Activated CD8-positive, alpha-beta T cell treated with anti-CD3 and anti-CD28 coated beads for 36 hours (primary cell): ENCODE results near the gene ACTN4. TPM values are rescaled to one million over a fixed set of nuclear protein-coding genes. Genes with fewer than 3 reads are reported as not detected.

ENCODE experiments used
- ATAC-seq: fragments of 200-7000 bp; cut with Tn5 transposase; one replicate; pipeline ENCODE4 v1.10.0; 2021; ENCODE audit warnings: mild to moderate bottlenecking, moderate library complexity
- CTCF ChIA-PET: fragments of 350-600 bp; sonication (Branson Sonifier 250); formaldehyde crosslinking; loops from one replicate; lab custom pipeline; 2021; ENCODE audit warnings: antibody characterized with exemption; lab: Charles Lee
- POLR2A ChIA-PET: fragments of 350-600 bp; sonication (Branson Sonifier 250); formaldehyde crosslinking; loops from one replicate; lab custom pipeline; 2021; ENCODE audit warnings: antibody characterized with exemption; lab: Charles Lee
- DNase-seq: peaks from one replicate; pipeline ENCODE4 v3.0.0-alpha.2; 2020
- H3K27ac Mint-ChIP-seq: one replicate; pipeline ENCODE4 v1.8.0; 2021; ENCODE audit warnings: mild to moderate bottlenecking, mixed read lengths
- H3K27me3 Mint-ChIP-seq: one replicate; pipeline ENCODE4 v1.8.0; 2021; ENCODE audit warnings: mixed read lengths
- H3K36me3 Mint-ChIP-seq: one replicate; pipeline ENCODE4 v1.8.0; 2021; ENCODE audit warnings: low read depth, mixed read lengths
- H3K4me1 Mint-ChIP-seq: one replicate; pipeline ENCODE4 v1.8.0; 2021; ENCODE audit warnings: low read depth, mixed read lengths
- H3K4me3 Mint-ChIP-seq: one replicate; pipeline ENCODE4 v1.8.0; 2021; ENCODE audit warnings: mild to moderate bottlenecking, moderate library complexity, mixed read lengths
- H3K9me3 Mint-ChIP-seq: one replicate; pipeline ENCODE4 v1.8.0; 2021; ENCODE audit warnings: mixed read lengths
- intact Hi-C: fragments of 100-400 bp; cut with micrococcal nuclease; formaldehyde crosslinking; loops from one replicate; pipeline ENCODE4 v1.10.0; 2022
- total RNA-seq, 2 experiments: library from RNA; stranded (reverse); gene quantifications; one replicate each; pipeline ENCODE4 v1.2.3, GENCODE V29; 2021
- TF ChIP-seq, protein P1 (sequence below): fragments of 200-600 bp; IDR thresholded peaks from one replicate; pipeline ENCODE4 v1.8.0; 2022; ENCODE audit warnings: antibody characterized with exemption, mild to moderate bottlenecking

ACTN4 gene
- total RNA-seq, 2 experiments from 2014 or later, result 183 to 189 TPM

DNA sequence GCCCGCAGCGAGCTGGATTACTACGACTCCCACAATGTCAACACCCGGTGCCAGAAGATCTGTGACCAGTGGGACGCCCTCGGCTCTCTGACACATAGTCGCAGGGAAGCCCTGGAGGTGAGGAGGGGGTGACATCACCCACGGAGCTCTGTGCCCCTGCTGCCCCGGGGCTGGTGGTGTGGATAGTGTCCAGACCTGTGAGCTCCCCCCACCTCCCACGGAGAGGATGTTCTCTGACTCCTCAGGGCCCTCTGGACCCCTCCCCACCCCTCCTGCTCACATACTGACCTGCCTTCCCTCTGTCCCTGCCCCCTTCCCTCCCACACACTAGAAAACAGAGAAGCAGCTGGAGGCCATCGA, 76.1 kb downstream of the ACTN4 start:
- H3K4me1 Mint-ChIP-seq, result peaks cover 9% of the 10 kb centered on the region
- H3K27ac Mint-ChIP-seq, result no peak overlapping the region
- H3K4me3 Mint-ChIP-seq, result no peak overlapping the region
- H3K27me3 Mint-ChIP-seq, result no peaks in the 10 kb centered on the region
- H3K9me3 Mint-ChIP-seq, result no peaks in the 10 kb centered on the region
- peaks cover 18% of the 10 kb centered on the region for H3K36me3 Mint-ChIP-seq
- ChIA-PET POLR2A (interaction anchor here (0.7 kb wide), 1 partner anchor 146 kb away, joined by 3 read pairs; no protein-coding TSS in a partner anchor), CTCF (interaction anchor here (0.8 to 1.3 kb wide), 2 partner anchors 89 to 207 kb away, joined by 3 to 4 read pairs; partner anchors contain the start of genes MRPS12 and SARS2)
- intact Hi-C loops, result no loop called here
- ATAC-seq, result no peak
- no peak for DNase-seq
- TF ChIP-seq, protein P1, sequence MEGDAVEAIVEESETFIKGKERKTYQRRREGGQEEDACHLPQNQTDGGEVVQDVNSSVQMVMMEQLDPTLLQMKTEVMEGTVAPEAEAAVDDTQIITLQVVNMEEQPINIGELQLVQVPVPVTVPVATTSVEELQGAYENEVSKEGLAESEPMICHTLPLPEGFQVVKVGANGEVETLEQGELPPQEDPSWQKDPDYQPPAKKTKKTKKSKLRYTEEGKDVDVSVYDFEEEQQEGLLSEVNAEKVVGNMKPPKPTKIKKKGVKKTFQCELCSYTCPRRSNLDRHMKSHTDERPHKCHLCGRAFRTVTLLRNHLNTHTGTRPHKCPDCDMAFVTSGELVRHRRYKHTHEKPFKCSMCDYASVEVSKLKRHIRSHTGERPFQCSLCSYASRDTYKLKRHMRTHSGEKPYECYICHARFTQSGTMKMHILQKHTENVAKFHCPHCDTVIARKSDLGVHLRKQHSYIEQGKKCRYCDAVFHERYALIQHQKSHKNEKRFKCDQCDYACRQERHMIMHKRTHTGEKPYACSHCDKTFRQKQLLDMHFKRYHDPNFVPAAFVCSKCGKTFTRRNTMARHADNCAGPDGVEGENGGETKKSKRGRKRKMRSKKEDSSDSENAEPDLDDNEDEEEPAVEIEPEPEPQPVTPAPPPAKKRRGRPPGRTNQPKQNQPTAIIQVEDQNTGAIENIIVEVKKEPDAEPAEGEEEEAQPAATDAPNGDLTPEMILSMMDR, result no peak

DNA sequence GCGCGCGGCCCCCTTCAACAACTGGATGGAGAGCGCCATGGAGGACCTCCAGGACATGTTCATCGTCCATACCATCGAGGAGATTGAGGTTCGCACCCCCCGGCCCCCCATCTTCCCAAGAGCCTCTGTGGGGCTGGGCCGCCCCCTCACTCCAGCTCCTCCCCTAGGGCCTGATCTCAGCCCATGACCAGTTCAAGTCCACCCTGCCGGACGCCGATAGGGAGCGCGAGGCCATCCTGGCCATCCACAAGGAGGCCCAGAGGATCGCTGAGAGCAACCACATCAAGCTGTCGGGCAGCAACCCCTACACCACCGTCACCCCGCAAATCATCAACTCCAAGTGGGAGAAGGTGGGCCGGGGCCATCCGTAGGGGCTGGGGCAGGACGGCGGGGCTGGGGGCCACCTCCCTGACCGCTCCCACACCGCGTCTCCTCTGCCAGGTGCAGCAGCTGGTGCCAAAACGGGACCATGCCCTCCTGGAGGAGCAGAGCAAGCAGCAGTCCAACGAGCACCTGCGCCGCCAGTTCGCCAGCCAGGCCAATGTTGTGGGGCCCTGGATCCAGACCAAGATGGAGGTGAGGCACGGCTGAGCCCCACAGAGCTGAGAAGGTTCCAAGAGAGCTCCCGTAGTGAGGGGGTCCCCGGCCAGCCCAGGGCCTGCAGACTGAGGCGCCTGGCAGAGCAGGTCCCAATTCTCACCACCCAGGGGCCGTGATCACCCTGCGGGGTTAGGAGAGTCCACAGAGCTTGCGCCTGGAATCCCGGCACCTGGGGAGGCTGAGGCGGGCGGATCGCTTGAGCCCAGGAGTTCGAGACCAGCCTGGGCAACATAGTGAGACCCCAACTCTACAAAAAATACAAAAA, 76.8 kb downstream of the ACTN4 start:
- Mint-ChIP-seq H3K4me3 (no peak overlapping the region), H3K4me1 (peaks cover 9% of the 10 kb centered on the region), H3K27me3 (no peaks in the 10 kb centered on the region), H3K9me3 (no peaks in the 10 kb centered on the region), H3K36me3 (peaks cover 18% of the 10 kb centered on the region), H3K27ac (no peak overlapping the region)
- TF ChIP-seq, protein P1, result no peak
- DNase-seq, result no peak
- no peak for ATAC-seq
- intact Hi-C loops, result no loop called here
- POLR2A ChIA-PET, result no interaction called here
- CTCF ChIA-PET, result interaction anchor here (0.8 to 1.3 kb wide), 2 partner anchors 206 kb away, joined by 3 read pairs; partner anchors contain the start of genes MRPS12 and SARS2

DNA sequence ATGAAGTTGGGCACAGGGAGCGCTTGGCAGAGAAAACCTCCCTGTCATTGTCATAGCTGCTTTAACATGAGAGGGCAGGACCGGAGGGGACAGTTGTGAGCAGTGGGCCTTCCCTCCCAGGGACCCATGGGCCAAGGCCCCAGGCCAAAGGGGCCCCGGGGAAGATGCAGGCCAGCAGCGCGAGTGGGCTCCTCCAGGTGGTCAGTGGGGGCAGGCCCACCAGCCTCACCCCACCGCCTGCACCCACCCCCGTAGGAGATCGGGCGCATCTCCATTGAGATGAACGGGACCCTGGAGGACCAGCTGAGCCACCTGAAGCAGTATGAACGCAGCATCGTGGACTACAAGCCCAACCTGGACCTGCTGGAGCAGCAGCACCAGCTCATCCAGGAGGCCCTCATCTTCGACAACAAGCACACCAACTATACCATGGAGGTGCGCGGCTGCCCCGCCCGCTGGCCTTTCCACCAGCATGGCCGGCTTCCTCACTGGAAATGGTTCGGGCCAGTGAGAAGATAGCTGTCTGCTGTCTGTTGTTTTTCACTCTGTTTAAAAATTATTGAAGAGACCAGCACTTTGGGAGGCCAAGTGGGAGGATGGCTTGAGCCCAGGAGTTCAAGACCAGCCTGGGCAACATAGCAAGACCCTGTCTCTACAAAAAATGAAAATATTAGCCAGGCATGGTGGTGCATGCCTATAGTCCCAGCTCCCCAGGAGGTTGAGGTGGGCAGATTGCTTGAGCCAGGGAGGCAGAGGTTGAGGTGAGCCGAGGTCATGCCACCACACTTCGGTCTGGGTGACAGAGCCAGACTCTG, 78.2 kb downstream of the ACTN4 start:
- no peak overlapping the region for H3K4me3 Mint-ChIP-seq
- ChIA-PET POLR2A (no interaction called here), CTCF (no interaction called here)
- no peak overlapping the region for H3K27ac Mint-ChIP-seq
- DNase-seq, result no peak
- H3K9me3 Mint-ChIP-seq, result no peaks in the 10 kb centered on the region
- ATAC-seq, result no peak
- TF ChIP-seq, protein P1, result no peak
- no peaks in the 10 kb centered on the region for H3K27me3 Mint-ChIP-seq
- H3K4me1 Mint-ChIP-seq, result peaks cover 13% of the 10 kb centered on the region
- peaks cover 27% of the 10 kb centered on the region for H3K36me3 Mint-ChIP-seq
- intact Hi-C loops, result no loop called here

DNA sequence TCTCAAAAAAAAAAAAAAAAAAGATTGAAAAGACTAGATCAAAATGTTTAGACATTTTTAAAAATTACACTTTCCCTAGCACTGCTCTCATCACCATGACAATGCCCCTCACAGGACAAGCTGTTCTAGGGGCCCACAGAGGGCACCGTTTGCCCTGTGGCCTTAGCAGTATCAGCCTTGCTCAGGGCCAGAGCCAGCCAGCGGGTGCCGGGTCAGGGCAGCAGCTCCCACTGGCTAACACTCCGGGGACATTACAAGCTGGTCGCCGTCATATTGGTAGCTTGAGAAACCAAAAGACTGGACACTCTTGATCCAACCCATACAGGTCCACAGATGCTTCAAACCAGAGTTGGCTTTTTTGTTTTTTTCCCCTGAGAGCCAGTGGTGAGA, 78.8 kb downstream of the ACTN4 start:
- ATAC-seq (no peak), DNase-seq (no peak)
- H3K27ac Mint-ChIP-seq, result peak overlapping the region; percentile 38
- CTCF ChIA-PET, result no interaction called here
- intact Hi-C loops, result no loop called here
- H3K27me3 Mint-ChIP-seq, result no peaks in the 10 kb centered on the region
- POLR2A ChIA-PET, result no interaction called here
- H3K4me3 Mint-ChIP-seq, result no peak overlapping the region
- TF ChIP-seq, protein P1, result no peak
- H3K36me3 Mint-ChIP-seq, result peaks cover 27% of the 10 kb centered on the region
- no peaks in the 10 kb centered on the region for H3K9me3 Mint-ChIP-seq
- peaks cover 13% of the 10 kb centered on the region for H3K4me1 Mint-ChIP-seq
